ENCODE results near the gene STAC3.

STAC3 gene

GRCh38 chr12:57221169-57221917 is 29.6 kb downstream of the STAC3 start:
- DNase-seq (ENCODE audit: low read depth in 2 of 2), result no peak
- no peak for TF ChIP-seq CTCF (IDR thresholded peaks at IDR 0.05; ENCODE audit: low read depth, low read length)

GRCh38 chr12:57220770-57221168 is 30.2 kb downstream of the STAC3 start:
- no peak overlapping the region for H3K4me3 ChIP-seq (replicated peaks in 1 of 2; ENCODE audit: low read depth in 2 of 2, low read length in 2 of 2)
- no peak for DNase-seq (ENCODE audit: low read depth in 2 of 2)
- no peak for TF ChIP-seq CTCF (IDR thresholded peaks at IDR 0.05; ENCODE audit: low read depth, low read length)

More at GRCh38 chr12:57221169-57221917, 29.6 kb downstream of the STAC3 start:
- H3K4me3 ChIP-seq (replicated peaks in 1 of 2; ENCODE audit: low read depth in 2 of 2, low read length in 2 of 2), result no peak overlapping the region

- no peak for DNase-seq (ENCODE audit: low read depth in 2 of 2)
- TF ChIP-seq CTCF (IDR thresholded peaks at IDR 0.05; ENCODE audit: low read depth, low read length), result no peak
Measured at GRCh38 chr12:57219993-57220754, 30.8 kb downstream of the STAC3 start.

GRCh38 chr12:57219205-57219992 is 31.6 kb downstream of the STAC3 start:
- no peak for TF ChIP-seq CTCF (IDR thresholded peaks at IDR 0.05; ENCODE audit: low read depth, low read length)
- no peak for DNase-seq (ENCODE audit: low read depth in 2 of 2)
- H3K4me3 ChIP-seq (replicated peaks in 1 of 2; ENCODE audit: low read depth in 2 of 2, low read length in 2 of 2), result no peak overlapping the region

More at GRCh38 chr12:57219993-57220754, 30.8 kb downstream of the STAC3 start:
- H3K4me3 ChIP-seq (replicated peaks in 1 of 2; ENCODE audit: low read depth in 2 of 2, low read length in 2 of 2), result no peak overlapping the region

GRCh38 chr12:57218030-57218853 is 32.7 kb downstream of the STAC3 start:
- DNase-seq (ENCODE audit: low read depth in 2 of 2), result no peak
- TF ChIP-seq CTCF (IDR thresholded peaks at IDR 0.05; ENCODE audit: low read depth, low read length), result no peak
- H3K4me3 ChIP-seq (replicated peaks in 1 of 2; ENCODE audit: low read depth in 2 of 2, low read length in 2 of 2), result no peak overlapping the region

All from cardiac fibroblast (primary cell).